Activated CD4-positive, alpha-beta T cell treated with anti-CD3 and anti-CD28 coated beads for 24 hours (primary cell): Measurements from ENCODE around the gene SLC52A1.
"Not testable (repeated sequence)": the region's sequence is repeated elsewhere in the genome, so short reads cannot be mapped to it uniquely, and the experiment has no call there.

Source experiments
- DNase-seq, 2 donors: peaks; one replicate each; pipeline ENCODE4 v3.0.0-alpha.2; 2020; ENCODE audit warnings: low read depth in 2 of 2

The SLC52A1 gene

DNA sequence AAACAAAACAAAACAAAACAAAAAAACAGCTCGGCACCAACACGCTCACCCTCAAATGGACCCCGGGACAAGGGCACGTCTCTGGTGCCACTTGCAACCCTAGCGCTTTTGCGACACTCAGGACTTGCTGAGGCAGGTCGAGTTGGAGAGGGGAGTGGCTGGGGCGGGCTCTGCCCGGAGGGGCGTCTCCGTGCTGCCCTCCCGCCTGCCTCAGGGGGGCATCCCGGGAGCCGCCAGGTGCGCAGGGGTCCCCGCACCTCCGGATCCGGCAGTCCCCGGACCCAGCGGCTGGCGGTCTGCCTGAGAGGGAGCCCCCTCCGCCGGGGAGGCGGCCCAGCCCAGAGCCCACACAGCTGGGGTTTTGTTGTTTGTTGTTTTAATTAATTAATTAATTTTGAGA, at the start of gene SLC52A1:
TSS of gene SLC52A1 (minus strand) at position 112 of the 400 bp plus-strand sequence. CDS start 820 bp downstream, outside the sequence.
- no peak for DNase-seq

- no peak for DNase-seq
Measured at GRCh38 chr17:5080591-5080990, 45.4 kb upstream of the SLC52A1 start.

DNA sequence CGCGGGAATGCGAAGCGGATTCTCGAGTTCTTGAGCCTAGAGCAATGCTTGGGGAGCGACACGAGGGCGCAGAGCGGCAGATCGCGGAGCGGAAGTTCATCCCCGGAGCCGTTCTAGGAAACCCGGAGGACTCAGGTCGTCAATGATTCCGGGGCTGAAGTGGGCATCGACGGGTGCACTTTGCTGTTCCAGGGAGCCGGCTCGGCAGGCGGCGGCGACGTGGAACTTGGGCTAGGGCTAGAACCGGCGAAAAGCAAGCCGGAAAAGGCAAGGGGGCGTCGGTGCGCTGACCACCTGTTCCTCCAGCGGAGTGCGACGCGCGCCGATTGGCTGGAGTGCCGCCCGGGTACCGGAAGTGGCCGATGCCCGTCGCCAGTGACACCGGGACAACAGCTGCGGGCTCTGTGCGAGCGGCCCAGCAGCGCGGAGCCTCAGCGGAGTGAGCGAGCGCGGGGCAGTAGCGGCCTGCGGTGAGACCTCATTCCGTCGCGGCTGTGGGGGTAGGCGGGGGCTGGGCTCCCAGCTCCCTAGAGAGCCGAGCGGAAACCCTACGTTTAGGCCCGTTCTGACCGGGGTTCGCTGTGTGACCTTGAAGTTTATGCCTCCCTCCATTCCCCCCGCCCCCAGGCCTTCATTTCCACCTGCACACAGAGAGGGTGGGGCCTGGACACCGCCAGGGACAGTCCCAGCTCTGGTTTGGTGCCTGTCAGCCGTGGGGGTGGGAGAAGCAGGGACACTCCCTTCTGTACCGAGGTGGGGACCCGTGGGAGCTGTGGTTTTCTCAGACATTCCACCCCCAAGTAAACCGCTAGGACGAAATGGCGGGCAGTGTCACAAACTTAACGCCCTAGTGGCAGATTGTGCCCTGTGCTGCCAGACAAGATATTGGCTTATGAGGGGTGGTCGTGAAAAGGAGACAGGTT, 43.1 kb upstream of the SLC52A1 start, which contains the start of gene ZFP3:
TSS of gene ZFP3 (plus strand) at position 362 of the 923 bp plus-strand sequence. CDS start 13,038 bp downstream, outside the sequence.
- peak; percentile 60 to 72 for DNase-seq

DNA sequence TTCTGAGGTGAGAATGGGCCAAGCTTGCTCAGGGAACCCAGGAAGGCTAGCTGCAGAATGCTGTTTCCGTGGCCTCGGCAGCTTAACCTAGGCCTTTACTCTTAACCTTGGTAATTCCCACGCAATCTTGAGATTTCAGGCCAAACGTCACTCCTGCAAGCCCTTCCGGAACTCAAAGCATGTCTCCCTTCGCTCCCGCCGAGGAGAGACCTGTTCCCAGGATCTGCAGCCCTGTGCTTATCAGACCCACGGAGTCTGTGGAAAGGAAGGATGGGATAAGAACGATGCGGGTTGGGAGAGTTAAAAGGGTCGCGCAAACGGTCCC, 42.5 kb upstream of the SLC52A1 start:
- DNase-seq, result no peak

- DNase-seq, result not testable (repeated sequence)
Measured at GRCh38 chr17:5077275-5077674, 42.0 kb upstream of the SLC52A1 start.

DNA sequence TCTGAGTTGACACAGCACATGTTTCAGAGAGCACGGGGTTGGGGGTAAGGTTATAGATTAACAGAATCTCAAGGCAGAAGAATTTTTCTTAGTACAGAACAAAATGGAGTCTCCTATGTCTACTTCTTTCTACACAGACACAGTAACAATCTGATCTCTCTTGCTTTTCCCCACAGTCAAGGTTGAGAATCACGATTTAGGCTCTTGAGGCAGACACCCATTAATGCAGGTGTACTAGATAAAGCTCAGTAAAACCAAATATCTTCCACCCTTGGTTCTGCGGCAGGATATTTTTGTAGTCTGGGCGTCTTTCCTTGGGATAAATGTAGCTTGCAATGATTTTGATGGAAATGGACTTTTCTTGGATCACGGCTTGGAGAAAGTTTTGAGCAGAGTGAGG, 40.2 kb upstream of the SLC52A1 start:
- DNase-seq, result not testable (repeated sequence)

- no peak for DNase-seq
Measured at GRCh38 chr17:5069724-5070123, 34.5 kb upstream of the SLC52A1 start.

- no peak for DNase-seq
Measured at GRCh38 chr17:5068236-5068635, 33.0 kb upstream of the SLC52A1 start.

DNA sequence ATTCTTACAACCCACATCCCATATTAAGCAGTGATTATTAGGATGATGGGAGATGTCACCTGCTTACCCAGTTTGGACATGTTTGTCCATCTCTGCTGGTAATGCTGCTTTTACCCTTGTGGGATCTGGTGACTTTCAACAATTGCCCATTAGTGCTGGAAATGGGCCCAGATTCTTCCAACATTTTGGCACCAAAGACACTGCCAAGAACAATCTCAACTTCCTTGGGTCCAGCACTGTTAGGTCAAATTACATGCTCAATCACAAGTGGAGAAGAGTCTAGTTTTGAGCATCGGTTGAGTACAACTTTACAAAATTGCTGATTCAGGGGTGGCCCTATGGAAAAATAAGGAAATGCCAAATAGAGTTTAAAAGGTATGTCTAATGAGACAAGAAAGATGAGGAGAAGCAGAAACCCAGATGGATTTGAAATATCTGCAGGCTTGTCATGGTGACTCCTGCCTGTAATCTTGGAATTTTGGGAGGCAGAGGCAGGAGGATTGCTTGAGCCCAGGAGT, 30.1 kb upstream of the SLC52A1 start:
- DNase-seq, result no peak

- DNase-seq, result no peak
Measured at GRCh38 chr17:5055543-5055942, 20.3 kb upstream of the SLC52A1 start.

GRCh38 chr17:5050278-5050677, 15.1 kb upstream of the SLC52A1 start:
- no peak for DNase-seq

DNA sequence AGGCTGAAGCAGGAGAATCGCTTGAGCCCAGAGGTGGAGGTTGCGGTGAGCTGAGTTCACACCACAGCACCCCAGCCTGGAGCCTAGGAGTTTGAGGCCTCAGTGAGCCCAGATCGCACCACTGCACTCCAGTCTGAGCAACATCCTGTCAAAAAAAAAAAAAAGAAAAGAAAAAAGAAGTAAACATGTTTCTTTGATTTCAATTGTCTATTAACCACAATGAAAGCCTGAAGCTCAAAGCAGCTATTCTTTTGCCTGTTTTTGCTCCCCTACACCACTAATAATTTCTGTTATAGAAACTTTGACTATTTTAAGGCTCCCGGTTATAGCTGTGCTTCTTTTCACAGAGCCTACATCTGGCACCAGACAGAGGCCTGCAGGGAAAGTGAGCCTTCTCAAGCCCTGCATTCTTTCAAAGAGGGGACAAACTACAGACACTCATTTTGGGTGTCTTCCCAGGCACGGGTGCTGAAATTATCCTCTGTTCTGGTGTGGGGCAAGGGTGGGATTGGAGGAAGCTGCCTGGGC, 14.2 kb upstream of the SLC52A1 start:
- peak in 1 of 2 donors; percentile 6 for DNase-seq

DNA sequence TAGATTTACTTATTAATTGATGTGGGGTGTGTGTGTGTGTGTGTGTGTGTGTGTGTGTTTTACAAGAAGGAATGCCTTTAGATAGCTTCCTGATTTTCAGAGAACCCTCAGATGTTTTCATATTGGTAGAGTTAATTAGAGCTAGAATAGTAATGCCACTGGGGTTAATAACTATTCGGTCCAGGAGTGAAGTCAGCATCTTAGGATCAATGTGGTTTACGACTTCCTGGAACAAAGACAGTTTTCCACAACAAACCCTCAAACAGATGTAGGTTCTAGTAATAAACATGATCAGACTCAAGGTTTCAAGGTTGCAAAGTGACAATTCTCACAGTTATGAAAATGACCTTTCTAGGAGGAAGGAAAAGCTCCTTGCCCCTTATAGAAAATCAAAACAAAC, 12.2 kb upstream of the SLC52A1 start:
- DNase-seq, result no peak

DNA sequence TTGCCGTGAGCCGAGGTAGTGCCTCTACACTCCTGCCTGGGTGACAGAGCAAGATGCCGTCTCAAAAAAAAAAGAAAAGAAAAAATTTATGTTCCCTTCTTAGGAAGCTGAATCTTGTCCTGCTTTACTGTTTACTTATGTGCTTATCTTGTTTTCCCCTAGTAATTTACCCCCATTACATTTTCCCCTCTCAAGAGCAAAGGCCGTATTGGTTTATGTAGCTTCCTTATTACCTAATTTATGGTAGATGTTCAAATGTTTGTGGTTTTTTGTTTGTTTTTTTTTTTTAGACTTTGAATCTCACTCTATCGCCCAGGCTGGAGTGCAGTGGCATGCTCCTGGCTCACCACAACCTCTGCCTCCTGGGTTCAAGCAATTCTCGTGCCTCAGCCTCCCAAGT, 10.3 kb upstream of the SLC52A1 start:
- no peak for DNase-seq

DNA sequence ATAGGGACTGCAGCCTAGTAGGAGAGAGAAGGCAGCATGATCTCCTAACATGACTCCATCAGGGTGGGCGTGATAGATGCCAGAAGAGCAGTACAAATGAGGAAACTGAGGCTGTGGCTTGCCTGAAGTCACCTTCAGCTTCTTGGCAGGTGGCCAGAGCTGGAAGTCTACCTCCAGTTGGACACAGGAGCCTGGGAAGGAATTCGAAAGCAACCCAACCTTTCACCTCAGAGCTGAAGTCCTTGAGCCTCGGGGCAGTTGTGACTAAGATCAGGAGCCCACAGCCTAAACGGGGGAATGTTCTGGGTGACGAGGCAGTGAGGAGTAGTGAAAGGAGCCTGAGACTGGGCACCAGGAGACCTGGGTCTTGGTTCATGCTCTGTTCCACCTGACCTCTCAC, 9.4 kb upstream of the SLC52A1 start:
- DNase-seq, result no peak

GRCh38 chr17:5043524-5043923, 8.3 kb upstream of the SLC52A1 start:
- no peak for DNase-seq

DNA sequence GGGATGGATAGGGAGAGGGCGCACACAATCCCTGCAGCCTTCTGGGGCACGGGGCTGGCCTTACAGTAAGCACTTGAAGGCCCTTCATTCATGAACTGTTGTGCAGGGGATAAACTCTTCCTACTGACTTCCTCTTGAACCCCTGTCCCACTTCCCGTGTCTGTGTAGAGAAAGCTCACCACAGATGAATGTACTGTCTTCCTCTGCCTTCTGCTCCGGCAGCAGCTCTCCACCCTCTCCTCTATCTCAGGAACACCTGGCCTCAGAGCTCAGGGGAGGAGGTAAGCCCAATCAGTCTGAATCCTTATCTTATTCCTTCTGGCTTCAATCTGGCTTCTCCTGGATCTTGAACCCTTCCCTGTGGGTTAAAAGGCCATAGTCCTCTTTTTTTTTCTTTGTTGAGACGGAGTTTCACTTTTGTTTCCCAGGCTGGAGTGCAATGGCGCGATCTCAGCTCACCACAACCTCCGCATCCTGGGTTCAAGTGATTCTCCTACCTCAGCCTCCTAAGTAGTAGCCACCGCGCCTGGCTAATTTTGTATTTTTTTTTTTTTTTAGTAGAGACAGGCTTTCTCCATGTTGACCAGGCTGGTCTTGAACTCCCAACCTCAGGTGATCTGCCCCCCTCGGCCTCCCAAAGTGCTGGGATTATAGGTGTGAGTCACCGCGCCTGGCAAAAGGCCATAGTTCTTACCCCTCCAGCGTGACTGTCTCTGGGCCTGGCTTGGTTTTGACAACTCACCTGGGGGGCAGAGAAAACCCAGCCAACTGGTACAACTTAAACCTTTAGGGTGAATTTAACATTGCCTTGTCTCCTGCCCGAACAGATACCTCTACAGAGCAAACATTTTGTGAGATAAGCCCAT, 7.2 kb upstream of the SLC52A1 start:
- peak in 1 of 2 donors; percentile 11 for DNase-seq

DNA sequence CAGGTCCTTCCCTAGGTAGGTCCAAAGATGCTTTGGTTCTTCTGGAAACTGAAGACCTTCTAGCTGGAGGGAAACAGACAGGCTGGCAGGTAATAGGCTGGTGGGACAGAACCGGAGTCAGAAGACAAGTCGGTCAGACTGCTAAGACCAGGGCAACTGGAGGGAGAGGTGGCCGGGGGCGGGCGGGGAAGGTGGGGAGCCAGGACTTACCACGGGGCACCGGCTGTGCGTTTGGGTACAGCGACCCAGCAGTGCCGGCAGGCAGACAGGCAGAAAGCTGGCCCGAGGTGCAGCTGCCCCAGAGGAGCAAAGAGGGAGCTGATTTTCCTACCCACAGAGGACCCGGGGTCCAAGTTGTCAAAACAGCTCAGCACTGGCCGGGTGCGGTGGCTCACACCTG, 575 bp downstream of the SLC52A1 start:
- DNase-seq, result no peak

- no peak for DNase-seq
Measured at GRCh38 chr17:5034063-5034462, 1.2 kb downstream of the SLC52A1 start.

DNA sequence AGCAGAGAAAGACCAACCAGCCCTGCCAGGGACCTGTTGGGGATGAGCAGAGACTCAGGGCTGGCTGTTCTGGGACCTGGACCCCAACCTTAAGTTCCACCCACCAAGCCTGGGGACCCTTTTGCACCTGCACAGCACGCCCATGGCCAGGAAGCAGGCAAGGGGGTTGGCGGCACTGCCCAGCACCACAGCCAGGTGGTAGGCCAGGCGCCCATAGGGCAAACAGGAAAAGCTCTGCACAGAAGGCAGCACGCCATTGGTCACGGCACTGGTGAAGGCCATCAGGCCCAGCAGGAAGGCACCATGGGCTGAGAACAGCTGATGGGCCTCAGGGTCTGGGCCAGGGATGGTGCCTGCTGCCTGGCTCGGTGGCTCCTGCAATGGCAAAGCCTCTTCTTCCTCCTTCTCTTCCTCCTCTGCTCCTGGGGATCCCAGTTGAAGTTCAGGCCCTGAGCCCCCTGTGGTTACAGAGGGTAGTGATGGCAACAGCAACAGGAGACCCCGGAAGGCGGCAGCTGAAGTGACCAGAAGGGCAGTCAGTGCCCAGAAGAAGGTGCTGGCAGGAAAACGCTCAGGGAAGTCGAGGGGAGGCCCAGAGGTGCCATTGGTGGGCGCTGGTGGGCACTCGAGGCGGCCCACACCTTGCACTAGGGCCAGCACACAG, 1.7 kb downstream of the SLC52A1 start:
- no peak for DNase-seq

- DNase-seq, result no peak
Measured at GRCh38 chr17:5032865-5033264, 2.4 kb downstream of the SLC52A1 start.
